ENCODE measurements around the gene CEP128.

The CEP128 gene

DNA sequence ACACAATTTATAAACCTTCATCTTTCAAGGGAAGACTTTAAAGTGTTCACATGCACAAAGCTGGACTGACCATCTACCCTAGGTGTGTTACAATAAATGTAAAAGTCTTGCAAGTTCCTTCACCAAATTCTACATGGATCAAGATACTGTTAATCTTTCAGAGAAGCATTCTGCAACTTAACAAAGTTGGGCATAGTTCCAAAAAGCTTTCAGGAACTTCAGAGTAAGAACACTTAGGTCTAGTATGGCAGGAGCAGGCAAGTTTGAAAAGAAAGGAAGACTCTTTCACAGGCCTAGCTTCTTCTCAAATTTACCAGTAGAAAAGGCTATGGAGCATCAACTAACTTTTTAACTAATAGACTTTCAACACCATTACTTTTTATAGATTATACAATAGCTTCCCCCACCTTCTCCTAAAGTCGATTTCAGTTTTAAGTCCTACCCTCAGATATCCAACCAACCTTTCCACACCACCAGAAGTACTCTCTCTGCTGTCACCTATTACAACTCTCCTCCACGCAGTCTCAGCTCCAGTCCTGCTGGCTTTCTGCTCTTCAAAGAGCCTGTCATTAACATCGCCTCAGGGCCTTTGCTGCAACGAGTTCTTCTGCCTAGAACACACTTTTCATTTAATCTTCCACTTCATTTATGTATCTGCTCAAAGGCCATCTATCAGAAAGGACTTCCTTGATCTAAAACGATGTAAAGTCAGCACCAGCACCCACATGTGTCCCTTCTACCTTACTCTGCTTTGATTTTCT, 333.9 kb downstream of the CEP128 start:
- DNase-seq, result no peak

- DNase-seq, result no peak
These were observed 335.2 kb downstream of the CEP128 start for GRCh38 chr14:80606347-80606772.

- no peak for DNase-seq
These were observed 336.0 kb downstream of the CEP128 start for GRCh38 chr14:80605536-80605935.

DNA sequence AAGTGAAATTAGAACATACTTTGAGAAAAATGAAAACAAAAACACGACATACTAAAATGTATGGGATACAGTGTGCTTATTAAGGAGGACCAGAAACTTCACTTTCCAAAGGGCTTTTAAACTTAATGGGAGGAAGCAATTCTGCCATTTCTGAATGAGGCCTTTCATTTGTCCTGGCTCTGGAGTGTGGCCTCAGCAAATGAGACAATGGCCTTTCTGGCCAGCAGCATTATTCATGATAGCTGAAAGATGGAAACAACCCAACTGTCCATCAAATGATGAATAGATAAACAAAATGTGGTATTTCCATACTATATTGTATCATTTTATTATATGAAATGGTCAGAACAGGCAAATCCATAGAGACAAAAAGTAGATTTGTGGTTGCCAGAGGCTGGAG, 338.6 kb downstream of the CEP128 start:
- no peak for DNase-seq

GRCh38 chr14:80587096-80587724, 354.3 kb downstream of the CEP128 start:
- peak in 1 of 5 donors; percentile 43 for DNase-seq

- no peak for DNase-seq
These were observed 355.4 kb downstream of the CEP128 start for GRCh38 chr14:80586131-80586530.

- DNase-seq, result no peak
These were observed 356.1 kb downstream of the CEP128 start for GRCh38 chr14:80585506-80585835.

- DNase-seq, result no peak
These were observed 356.6 kb downstream of the CEP128 start for GRCh38 chr14:80584744-80585505.

DNA sequence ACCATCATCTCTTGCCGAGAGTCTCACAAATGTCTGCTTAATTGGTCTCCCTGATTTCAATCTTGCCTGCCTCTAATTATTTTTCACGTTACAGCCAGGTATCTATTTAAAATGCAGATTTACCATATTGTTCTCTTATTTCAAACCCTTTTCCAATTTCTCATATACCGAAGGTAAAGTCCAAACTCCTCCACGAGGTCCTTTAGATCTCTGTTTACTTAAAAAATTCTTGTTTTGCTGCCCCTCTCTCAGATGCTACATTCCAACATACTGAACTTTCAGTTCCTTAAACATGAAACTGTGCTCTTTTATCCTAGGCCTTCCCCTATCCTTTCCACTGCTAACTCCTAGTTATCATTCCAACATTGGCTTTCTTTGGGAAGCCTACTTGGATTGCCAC, 363.9 kb downstream of the CEP128 start:
- DNase-seq, result no peak

GRCh38 chr14:80576401-80576800, 365.1 kb downstream of the CEP128 start:
- DNase-seq, result no peak

- peak in 1 of 5 donors; percentile 2 for DNase-seq
These were observed 365.8 kb downstream of the CEP128 start for GRCh38 chr14:80575763-80576162.

GRCh38 chr14:80572666-80573065, 368.9 kb downstream of the CEP128 start:
- DNase-seq, result no peak

DNA sequence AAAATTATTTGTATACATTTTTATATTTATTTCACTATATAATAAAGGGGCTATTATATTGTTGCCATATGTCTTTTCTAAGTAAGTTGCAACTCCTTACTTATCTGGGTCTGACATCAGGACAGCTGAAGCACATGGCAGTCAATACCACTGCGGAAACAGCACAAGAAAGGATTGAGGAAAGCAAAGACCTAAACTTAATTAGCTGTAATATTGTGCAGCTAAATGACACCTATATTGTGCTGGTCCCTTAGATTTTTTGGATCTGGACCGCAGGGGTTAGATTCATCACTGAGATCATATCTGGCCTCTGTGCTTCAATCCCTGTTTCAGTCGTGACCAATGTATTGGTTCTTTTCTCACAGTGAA, 370.6 kb downstream of the CEP128 start:
- no peak for DNase-seq

GRCh38 chr14:80567905-80568536, 373.5 kb downstream of the CEP128 start:
- no peak for DNase-seq

DNA sequence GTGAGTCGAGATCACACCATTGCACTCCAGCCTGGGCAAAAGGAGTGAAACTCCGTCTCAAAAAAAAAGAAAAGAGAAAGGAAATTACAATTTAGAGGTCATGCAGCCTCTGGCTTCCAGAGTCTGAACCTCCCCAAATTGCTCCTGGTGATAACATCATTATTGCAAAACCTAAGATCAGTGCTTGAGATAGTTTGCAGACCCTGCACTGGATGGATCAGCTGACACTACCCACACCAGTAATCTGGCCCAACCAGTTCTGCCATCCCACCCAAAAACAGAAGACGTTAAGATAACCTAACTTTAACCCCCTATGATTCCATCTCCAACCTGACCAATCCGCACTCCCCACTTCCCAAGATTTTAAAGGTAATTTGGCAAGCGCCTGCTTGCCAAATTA, 376.5 kb downstream of the CEP128 start:
- no peak for DNase-seq

DNA sequence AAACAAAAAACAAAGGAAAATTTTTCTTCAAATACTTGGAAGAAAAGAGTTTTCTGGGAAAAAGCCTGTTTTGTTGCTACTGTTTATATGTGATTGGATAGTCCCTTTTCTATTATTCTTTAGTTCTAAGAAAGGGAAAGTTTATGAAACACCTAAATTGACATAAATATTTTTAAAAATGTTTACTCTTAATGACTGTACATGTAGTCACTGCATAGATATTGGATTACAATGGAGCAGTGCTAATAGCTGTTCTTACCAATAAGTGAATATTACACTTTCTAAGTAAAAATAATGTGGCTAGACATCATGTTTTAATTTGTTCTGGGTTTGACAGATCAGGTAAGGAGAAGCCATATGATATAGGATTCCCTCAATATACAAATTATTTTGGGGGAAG, 377.5 kb downstream of the CEP128 start:
- no peak for DNase-seq

DNA sequence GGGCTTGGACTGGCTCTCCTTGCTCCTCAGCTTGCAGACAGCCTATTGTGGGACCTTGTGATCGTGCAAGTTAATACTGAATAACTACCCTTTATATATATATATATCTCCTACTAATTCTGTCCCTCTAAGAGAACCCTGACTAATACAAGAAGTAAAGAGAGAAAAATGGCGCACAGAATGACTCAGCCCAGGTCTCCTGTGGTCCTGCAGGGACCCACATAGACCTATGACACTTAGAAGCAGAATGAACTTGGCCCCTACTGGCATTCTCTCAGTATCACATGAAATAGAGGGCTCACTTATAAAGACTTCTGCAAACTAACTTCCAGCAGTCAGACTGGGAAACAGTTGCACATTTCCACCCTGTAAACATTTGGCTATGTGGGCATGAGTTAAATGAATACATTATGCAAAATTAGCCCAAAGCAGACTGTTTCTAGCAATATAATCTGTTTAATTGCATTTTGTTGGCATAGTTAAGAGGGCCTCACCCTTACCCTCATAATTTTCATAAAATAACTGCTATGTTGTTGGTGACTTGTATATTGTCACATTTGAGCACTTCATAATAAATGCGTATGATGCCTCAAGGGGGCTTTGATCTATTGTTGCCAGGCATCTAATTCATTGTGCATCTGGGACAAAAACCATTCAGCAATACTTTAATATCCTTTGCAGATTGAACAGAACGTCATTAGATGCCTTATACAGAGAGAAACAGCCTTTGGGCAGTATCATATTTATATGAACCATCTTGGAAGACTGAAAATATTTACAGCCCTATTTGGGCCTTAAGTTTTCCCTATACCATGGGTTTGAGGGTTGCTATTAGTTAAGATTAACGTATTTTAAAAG, 380.5 kb downstream of the CEP128 start:
- DNase-seq, result peak in 1 of 5 donors; percentile 6

DNA sequence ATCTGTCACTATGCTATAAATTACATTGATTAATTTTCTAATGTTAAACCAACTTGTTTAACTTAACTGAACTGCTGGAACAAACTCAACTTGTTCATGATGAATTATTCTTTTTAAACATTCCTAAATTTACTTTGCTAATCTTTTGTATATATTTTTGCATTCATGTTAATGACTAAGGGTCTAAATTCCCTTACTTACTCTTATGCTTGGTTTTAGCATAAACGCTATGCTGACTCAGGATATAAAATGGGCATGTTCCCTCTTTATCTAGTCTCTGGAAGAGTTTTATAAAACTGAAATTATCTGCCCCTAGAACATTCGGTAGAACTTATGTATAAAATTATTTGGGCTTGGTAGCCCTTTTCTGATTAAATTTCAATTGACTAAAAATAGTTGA, 387.4 kb downstream of the CEP128 start:
- DNase-seq, result no peak

- no peak for DNase-seq
These were observed 392.4 kb downstream of the CEP128 start for GRCh38 chr14:80549141-80549540.

DNA sequence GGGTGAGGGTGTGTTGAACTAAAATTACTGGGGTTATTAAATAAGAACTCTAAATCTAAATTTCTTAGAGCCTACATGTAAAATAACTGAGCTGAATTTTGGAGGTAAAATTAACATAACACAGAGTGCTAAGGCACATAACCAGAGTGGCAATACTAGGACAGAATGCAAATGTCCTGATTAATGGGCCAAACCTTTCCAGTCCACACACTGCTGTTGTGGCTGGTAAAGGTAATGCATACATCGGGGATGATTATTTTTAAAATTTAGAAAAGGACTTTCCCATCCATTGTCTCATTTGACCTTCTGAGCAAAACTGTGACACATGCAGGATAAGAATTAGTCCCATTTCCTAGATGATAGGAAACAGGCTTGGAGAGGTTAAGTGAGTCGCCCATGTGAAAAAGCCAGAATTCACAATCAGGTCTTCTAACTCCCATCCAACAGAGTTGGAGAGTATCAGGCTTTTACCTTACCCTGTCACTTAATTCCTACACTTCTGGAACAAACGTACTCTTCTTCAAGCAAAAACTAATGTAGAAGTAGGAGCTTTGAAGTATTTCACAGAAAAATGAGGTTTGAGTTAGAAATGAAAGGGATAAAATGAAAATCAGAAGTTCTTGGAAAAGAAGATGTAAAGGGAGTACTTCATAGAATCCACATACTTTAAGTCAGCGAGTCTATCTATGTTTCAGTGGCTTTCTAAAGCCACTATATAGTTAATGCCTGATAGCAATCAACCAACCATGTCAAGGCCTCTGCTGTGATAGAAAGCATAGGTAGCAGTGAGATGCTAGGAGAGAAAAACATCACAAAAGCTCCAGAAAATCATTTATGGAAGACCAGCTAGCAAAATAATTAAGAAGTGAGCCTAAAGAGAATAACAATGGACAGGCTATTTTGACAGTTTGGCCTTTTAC, 395.3 kb downstream of the CEP128 start:
- no peak for DNase-seq

GRCh38 chr14:80544366-80544765, 397.2 kb downstream of the CEP128 start:
- DNase-seq, result no peak

Data from T-helper 1 cell (primary cell).